GM12874 (cell line): Measurements from ENCODE around the gene ALDH1A2.

Experiments
- CTCF ChIP-seq: IDR thresholded peaks from 2 replicates; pipeline ENCODE4 v1.5.1; 2011; ENCODE audit warnings: low read depth, mild to moderate bottlenecking, control low read depth, low read length, moderate library complexity; ENCODE audit not compliant: insufficient read depth

Gene ALDH1A2

DNA sequence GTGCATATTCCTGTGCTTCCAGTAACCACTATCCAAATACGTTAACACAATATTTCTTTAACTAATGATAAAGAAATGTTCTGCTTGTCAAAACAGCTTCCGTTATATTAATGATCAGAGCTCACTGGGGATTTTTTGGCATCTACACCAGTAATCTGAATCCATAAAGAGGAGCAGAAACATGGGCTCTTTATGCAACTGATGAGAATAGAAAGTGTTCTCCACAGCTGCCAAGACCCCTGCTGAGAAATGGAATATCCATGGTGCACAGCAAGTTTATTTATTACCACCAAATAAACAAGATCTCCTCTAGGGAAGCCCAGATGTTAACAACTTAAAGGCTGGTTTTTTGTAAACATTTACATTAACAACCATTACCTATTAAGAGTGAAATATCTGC is 54.5 kb downstream of the ALDH1A2 start:
- no peak for TF ChIP-seq CTCF

- TF ChIP-seq CTCF: no peak
These were observed 61.7 kb downstream of the ALDH1A2 start for GRCh38 chr15:58003810-58004209.

- TF ChIP-seq CTCF: no peak
These were observed 63.0 kb downstream of the ALDH1A2 start for GRCh38 chr15:58002338-58003126.

DNA sequence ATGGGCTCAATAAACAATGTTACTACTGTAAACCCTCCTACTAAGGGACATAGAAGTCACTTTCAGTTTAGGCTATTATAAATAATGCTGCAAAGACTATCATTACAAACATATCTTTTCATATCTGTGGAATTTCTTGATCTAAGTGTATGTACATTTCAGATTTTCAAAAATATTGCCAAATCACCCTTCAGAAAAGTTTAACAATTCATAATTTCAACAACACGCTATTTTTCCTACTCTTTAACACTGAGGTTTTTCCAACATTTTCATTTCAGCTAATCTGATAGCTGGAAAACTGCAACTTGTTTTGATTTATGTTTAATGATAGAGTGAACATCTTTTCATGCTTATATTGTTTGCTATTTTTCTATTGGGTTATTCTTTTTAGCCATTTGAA is 69.0 kb downstream of the ALDH1A2 start:
- TF ChIP-seq CTCF: no peak

- no peak for TF ChIP-seq CTCF
These were observed 71.1 kb downstream of the ALDH1A2 start for GRCh38 chr15:57994221-57995049.

DNA sequence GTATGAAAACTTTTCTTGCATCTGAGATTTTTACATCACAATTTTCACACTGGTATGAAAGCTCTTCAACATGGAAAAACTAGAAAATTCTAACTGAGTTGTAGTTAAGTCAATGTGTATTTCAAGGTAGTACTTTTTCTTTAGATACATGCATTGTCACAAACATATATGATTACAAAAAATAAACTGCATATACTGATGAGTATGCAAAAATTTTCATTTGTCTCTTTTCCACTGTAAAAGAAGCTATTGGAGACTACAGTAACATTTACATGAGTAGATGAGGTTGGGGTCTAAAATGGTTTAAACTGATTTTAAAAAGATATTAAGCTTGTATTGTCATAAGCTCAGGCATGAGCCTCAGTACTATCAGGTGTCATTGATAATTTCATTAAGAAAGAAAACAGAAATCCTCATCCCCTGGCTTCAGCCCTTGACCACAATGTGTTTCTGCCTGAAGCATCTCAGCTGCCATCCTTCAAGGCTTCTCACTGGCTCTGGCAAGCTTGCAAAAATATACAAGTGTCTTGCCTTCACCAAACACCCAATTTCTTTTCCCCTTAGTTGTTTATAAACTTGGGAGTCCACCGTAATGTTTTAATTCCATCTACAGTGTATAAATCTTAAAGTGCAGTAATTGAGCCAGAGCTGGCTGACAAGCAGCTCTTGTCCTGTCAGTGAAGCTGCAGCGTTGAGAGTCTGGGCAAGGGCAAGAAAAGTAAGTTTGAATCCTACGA is 71.9 kb downstream of the ALDH1A2 start:
- no peak for TF ChIP-seq CTCF
